Measurements from ENCODE around the gene VIPR2.
"Not testable (repeated sequence)": the region's sequence is repeated elsewhere in the genome, so short reads cannot be mapped to it uniquely, and the experiment has no call there.

Gene VIPR2

GRCh38 chr7:158988996-158989395, 155.7 kb downstream of the VIPR2 start:
- DNase-seq (ENCODE audit: low read depth in 2 of 2): no peak

- DNase-seq (ENCODE audit: low read depth in 2 of 2): no peak
These were observed 156.3 kb downstream of the VIPR2 start for GRCh38 chr7:158988302-158988862.

GRCh38 chr7:158987691-158988090, 157.0 kb downstream of the VIPR2 start:
- no peak for DNase-seq (ENCODE audit: low read depth in 2 of 2)

GRCh38 chr7:158985583-158985982, 159.1 kb downstream of the VIPR2 start:
- no peak for DNase-seq (ENCODE audit: low read depth in 2 of 2)

GRCh38 chr7:158984007-158984406, 160.7 kb downstream of the VIPR2 start:
- not testable (repeated sequence) for DNase-seq (ENCODE audit: low read depth in 2 of 2)

- DNase-seq (ENCODE audit: low read depth in 2 of 2): not testable (repeated sequence)
These were observed 162.6 kb downstream of the VIPR2 start for GRCh38 chr7:158982080-158982479.

GRCh38 chr7:158979635-158980351, 164.9 kb downstream of the VIPR2 start:
- DNase-seq (ENCODE audit: low read depth in 2 of 2): no peak

- no peak for DNase-seq (ENCODE audit: low read depth in 2 of 2)
These were observed 165.6 kb downstream of the VIPR2 start for GRCh38 chr7:158979023-158979529.
